GM21367 (cell line): ENCODE measurements around the gene OTUD3.

Experiments
- ATAC-seq: cut with Tn5 transposase; IDR thresholded peaks from one replicate; pipeline ENCODE4 v1.9.1; 2021; ENCODE audit not compliant: unreplicated experiment

OTUD3 gene

GRCh38 chr1:19946331-19946751, 64.1 kb downstream of the OTUD3 start:
- no peak for ATAC-seq

GRCh38 chr1:19946971-19947370, 64.8 kb downstream of the OTUD3 start:
- no peak for ATAC-seq

DNA sequence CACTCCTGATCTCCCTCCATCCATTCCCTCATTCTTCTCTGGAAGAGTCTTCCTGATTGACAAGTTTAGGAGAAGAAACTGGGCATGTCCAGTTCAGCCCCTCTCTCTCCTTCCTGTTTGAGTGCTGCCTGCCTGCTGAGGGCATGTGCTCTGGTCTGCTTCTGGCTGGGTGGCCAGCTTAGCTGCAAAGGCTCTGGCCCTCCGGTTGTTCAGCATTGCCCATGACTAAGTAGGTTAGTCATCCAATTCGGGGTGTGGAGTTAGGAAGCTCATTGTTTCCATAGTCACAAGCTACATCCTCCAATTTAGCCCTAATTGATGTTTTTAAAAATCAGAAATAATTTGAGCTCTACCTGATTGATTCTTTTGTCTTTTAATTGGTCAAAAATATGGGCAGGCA, 66.8 kb downstream of the OTUD3 start:
- ATAC-seq, result no peak

DNA sequence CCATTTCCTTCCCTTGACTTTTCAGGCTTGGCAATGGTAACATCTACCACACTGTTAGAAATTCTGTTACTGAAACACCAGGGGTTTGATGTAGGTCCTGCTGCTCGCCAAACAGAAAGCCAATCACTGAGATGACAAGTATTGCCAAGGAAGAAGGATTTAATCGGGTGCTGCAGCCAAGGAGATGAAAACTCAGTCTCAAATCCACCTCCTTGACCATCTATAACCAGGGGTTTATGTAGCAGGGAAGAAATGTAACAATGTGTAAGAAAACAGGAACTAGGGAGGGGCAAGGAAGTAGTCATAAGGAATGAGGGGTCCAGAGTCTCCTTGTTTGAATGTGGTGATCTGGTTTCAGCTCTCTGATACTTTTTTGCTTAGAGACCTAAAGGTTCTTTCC, 71.9 kb downstream of the OTUD3 start:
- no peak for ATAC-seq

DNA sequence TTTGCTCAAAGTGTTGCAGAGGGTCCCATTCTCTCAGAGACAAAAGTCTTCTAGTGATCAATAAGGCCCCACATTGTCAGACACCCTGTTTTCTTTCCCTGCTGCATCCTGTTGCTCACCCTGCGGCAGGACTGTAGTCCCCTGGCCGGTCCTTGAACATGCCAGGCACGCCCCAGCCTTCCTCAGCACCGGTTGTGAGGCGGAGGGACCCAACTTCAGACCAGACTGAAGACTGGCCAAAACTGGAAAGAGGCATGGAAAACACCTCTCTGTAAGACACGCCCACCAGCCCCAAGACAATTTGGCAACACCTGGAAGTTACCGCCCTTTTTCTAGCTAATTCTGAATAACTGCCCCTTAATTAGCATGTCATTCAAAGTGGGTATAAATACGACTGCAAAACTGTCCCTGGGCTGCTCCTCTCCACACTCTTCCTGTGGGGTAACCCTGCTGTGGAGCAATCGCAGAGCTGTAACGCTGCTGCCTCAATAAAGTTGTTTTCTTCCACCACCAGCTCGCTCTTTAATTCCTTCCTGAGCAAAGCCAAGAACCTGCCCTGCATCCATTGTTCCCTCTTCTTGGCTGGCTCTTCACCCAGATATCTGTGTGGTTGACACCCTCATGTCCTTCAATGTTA, 73.5 kb downstream of the OTUD3 start:
- ATAC-seq, result no peak

GRCh38 chr1:19957779-19958178, 75.6 kb downstream of the OTUD3 start:
- no peak for ATAC-seq

GRCh38 chr1:19960591-19960990, 78.4 kb downstream of the OTUD3 start:
- ATAC-seq, result no peak
